DND-41 (cell line): Measurements from ENCODE around the gene GRID1.

Experiments
- ATAC-seq: fragments of 200-7000 bp; cut with Tn5 transposase; 3 replicates; pipeline ENCODE4 v1.9.1; 2021; ENCODE audit warnings: low read depth; ENCODE audit not compliant: insufficient read depth
- DNase-seq: peaks from one replicate; pipeline ENCODE4 v3.0.0-alpha.2; 2020
- H2AFZ ChIP-seq: 2 replicates; pipeline ENCODE4 v1.6.0; 2012; ENCODE audit warnings: low read depth, low read length
- H3K27ac ChIP-seq: 2 replicates; pipeline ENCODE4 v1.5.1; 2012; ENCODE audit warnings: low read length, inconsistent platforms
- H3K27me3 ChIP-seq: fragments of 200-600 bp; sonication (generic); 2 replicates; pipeline ENCODE4 v1.6.0; 2012; ENCODE audit warnings: low read length, mild to moderate bottlenecking, inconsistent platforms; ENCODE audit not compliant: insufficient read depth, poor library complexity
- H3K36me3 ChIP-seq: 2 replicates; pipeline ENCODE4 v1.5.1; 2012; ENCODE audit warnings: low read length, inconsistent platforms; ENCODE audit not compliant: insufficient read depth
- H3K4me1 ChIP-seq: 2 replicates; pipeline ENCODE4 v1.5.1; 2012; ENCODE audit warnings: mild to moderate bottlenecking, low read length; ENCODE audit not compliant: insufficient read depth
- H3K4me2 ChIP-seq: 2 replicates; pipeline ENCODE4 v1.6.0; 2012; ENCODE audit warnings: mild to moderate bottlenecking, moderate library complexity, low read length, inconsistent platforms; ENCODE audit not compliant: insufficient read depth
- H3K4me3 ChIP-seq, 2 experiments: fragments of 200-600 bp in 1 of 2; shearing (Covaris generic) in 1 of 2; 2 replicates each; pipeline ENCODE4 v1.5.1; 2012 to 2016; ENCODE audit warnings: inconsistent platforms in 2 of 2, low read length in 2 of 2, mild to moderate bottlenecking in 2 of 2, low read depth in 1 of 2, moderate library complexity in 1 of 2
- H3K79me2 ChIP-seq: 2 replicates; pipeline ENCODE4 v1.6.0; 2012; ENCODE audit warnings: low read length, inconsistent platforms; ENCODE audit not compliant: insufficient read depth
- H3K9ac ChIP-seq: 2 replicates; pipeline ENCODE4 v1.6.0; 2012; ENCODE audit warnings: low read depth, mild to moderate bottlenecking, inconsistent platforms, low read length, moderate library complexity
- H3K9me3 ChIP-seq: 2 replicates; pipeline ENCODE4 v1.5.1; 2012; ENCODE audit warnings: low read length, moderate library complexity, mild to moderate bottlenecking, inconsistent platforms; ENCODE audit not compliant: insufficient read depth, severe bottlenecking
- H4K20me1 ChIP-seq: 2 replicates; pipeline ENCODE4 v1.6.0; 2012; ENCODE audit warnings: low read length; ENCODE audit not compliant: insufficient read depth
- CTCF ChIP-seq: IDR thresholded peaks from 2 replicates; pipeline ENCODE4 v1.5.1; 2012; ENCODE audit warnings: borderline replicate concordance, low read length, moderate library complexity, mild to moderate bottlenecking; ENCODE audit not compliant: poor library complexity, severe bottlenecking; ENCODE audit errors: extremely low read depth
- EZH2 ChIP-seq: IDR thresholded peaks from 3 replicates; pipeline ENCODE4 v1.6.1; 2012; ENCODE audit warnings: borderline replicate concordance, low read depth, mild to moderate bottlenecking, moderate library complexity, low read length, inconsistent platforms; ENCODE audit not compliant: severe bottlenecking

GRID1 gene

DNA sequence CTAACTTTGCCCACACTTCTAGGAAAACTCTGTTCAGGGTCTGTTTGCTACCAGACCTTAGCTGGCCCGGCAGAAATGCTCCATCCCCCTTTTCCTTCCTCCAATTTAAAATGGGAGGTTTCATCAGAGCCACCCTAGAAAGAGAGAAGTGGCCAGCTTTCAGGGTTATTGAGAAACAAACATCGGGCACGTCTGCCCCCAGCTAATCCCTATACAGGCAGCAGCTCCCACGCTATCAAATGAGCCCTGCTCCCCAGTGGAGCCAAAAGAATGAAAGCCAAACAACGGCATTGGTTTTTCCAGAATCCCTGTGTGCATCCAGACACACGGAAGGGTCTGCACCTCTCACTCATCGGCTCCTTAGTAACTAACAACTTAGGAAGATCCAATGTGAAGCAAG, 132.5 kb downstream of the GRID1 start:
- no peaks in the 10 kb centered on the region for H3K4me1 ChIP-seq
- no peak overlapping the region for H3K4me3 ChIP-seq
- H3K27ac ChIP-seq: no peak overlapping the region
- DNase-seq: no peak
- H3K27me3 ChIP-seq: no peaks in the 10 kb centered on the region
- H3K79me2 ChIP-seq: no peaks in the 10 kb centered on the region
- no peaks in the 10 kb centered on the region for H3K36me3 ChIP-seq
- H4K20me1 ChIP-seq: no peaks in the 10 kb centered on the region
- no peak overlapping the region for H3K4me2 ChIP-seq
- H3K9me3 ChIP-seq: peaks cover 4% of the 10 kb centered on the region
- H3K9ac ChIP-seq: no peak overlapping the region
- no peak for TF ChIP-seq CTCF
- no peak for TF ChIP-seq EZH2
- ATAC-seq: no peak
- H2AFZ ChIP-seq: no peak overlapping the region

DNA sequence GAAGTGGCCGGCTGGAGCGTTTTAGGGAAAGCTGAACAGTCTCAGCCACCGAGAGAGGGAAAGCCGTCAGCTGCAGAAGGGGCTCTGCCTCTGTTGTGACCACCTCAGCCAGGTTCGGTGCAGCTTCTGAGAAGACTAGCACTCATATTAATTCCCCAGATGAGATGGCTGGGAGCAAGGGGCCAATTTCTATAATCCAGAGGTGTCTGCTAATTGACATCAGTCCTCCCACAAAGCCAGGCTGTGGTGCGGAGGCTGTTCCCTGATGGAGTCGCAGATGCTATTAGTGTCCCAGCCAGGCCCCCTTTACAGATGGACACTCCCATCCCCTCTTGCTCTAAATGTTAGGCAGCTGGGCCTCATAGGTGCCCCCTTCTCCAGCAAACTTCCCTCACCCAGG, 133.5 kb downstream of the GRID1 start:
- TF ChIP-seq CTCF: no peak
- TF ChIP-seq EZH2: no peak
- Histone ChIP-seq H3K27ac (no peak overlapping the region), H2AFZ (no peak overlapping the region), H3K79me2 (no peaks in the 10 kb centered on the region), H3K36me3 (no peaks in the 10 kb centered on the region), H3K27me3 (no peaks in the 10 kb centered on the region), H4K20me1 (no peaks in the 10 kb centered on the region), H3K9ac (no peak overlapping the region), H3K4me3 (no peak overlapping the region), H3K4me1 (no peaks in the 10 kb centered on the region), H3K9me3 (peaks cover 2% of the 10 kb centered on the region), H3K4me2 (no peak overlapping the region)
- ATAC-seq (no peak), DNase-seq (no peak)

GRCh38 chr10:86232644-86233043, 134.0 kb downstream of the GRID1 start:
- H2AFZ ChIP-seq: no peak overlapping the region
- H4K20me1 ChIP-seq: no peaks in the 10 kb centered on the region
- no peak for DNase-seq

More at GRCh38 chr10:86232644-86233043, 134.0 kb downstream of the GRID1 start:
- H3K79me2 ChIP-seq: no peaks in the 10 kb centered on the region
- no peak overlapping the region for H3K27ac ChIP-seq
- H3K4me1 ChIP-seq: no peaks in the 10 kb centered on the region
- H3K4me3 ChIP-seq: no peak overlapping the region
- no peaks in the 10 kb centered on the region for H3K27me3 ChIP-seq
- no peaks in the 10 kb centered on the region for H3K36me3 ChIP-seq
- H3K4me2 ChIP-seq: no peak overlapping the region
- ATAC-seq: no peak
- no peaks in the 10 kb centered on the region for H3K9me3 ChIP-seq
- no peak for TF ChIP-seq CTCF
- H3K9ac ChIP-seq: no peak overlapping the region
